Body of pancreas (tissue), 4 donors: ENCODE measurements around the gene CORO1C. TPM values are rescaled to one million over a fixed set of nuclear protein-coding genes. Genes with fewer than 3 reads are reported as not detected.
A peak's percentile ranks its signal among the peaks of the same experiment; 100 is the strongest.

Source experiments
- ATAC-seq: fragments of 150-250 bp; one replicate; pipeline ENCODE4 v1.9.1; 2016
- DNase-seq, 4 donors: peaks; one replicate each; pipeline ENCODE4 v3.0.0-alpha.2; 2019
- H3K27ac ChIP-seq, 4 donors: fragments of 200-600 bp; sonication (generic); 1 replicate in 3 of 4; 2 replicates in 1 of 4; pipeline versions ENCODE4 v1.5.1 to v1.6.1; 2016 to 2019; ENCODE audit warnings: mild to moderate bottlenecking in 1 of 4, mixed read lengths in 1 of 4, moderate library complexity in 1 of 4
- H3K27me3 ChIP-seq, 2 donors: fragments of 200-600 bp; sonication (generic); one replicate each; pipeline ENCODE4 v1.6.0; 2016; ENCODE audit warnings: mild to moderate bottlenecking in 1 of 2
- H3K36me3 ChIP-seq, 2 donors: fragments of 200-600 bp; sonication (generic); replicated peaks in 1 of 2; 2 replicates each; pipeline ENCODE4 v1.5.1; 2016; ENCODE audit warnings: low read depth in 2 of 2; ENCODE audit not compliant: insufficient read depth in 1 of 2
- H3K4me1 ChIP-seq: fragments of 200-600 bp; sonication (generic); one replicate; pipeline ENCODE4 v1.6.0; 2016
- H3K4me3 ChIP-seq, 2 donors: fragments of 200-600 bp; sonication (generic); 1 replicate in 1 of 2; 2 replicates in 1 of 2; pipeline ENCODE4 v1.5.1; 2016 to 2019
- H3K9me3 ChIP-seq, 3 donors: fragments of 200-600 bp; sonication (generic); 1 replicate in 2 of 3; 2 replicates in 1 of 3; pipeline ENCODE4 v1.5.1; 2016
- CTCF ChIP-seq, 7 experiments: fragments of 450-650 bp in 4 of 7; fragments of 200-600 bp in 3 of 7; sonication (generic) in 3 of 7; IDR thresholded peaks; one replicate each; pipeline ENCODE4 v1.5.1; 2016 to 2019; ENCODE audit warnings: antibody characterized with exemption in 7 of 7
- POLR2A ChIP-seq, 3 donors: fragments of 450-650 bp; IDR thresholded peaks; one replicate each; pipeline ENCODE4 v1.6.1; 2016; ENCODE audit warnings: antibody characterized with exemption in 3 of 3, mild to moderate bottlenecking in 2 of 3
- WGBS, 2 donors: methylation state at CpG; one replicate each; pipeline ENCODE4 v1.1.5; 2017; 5-methylcytosine and 5-hydroxymethylcytosine counted together
- intact Hi-C: fragments of 100-400 bp; cut with DNase I; formaldehyde crosslinking; loops from one replicate; pipeline ENCODE4 v1.15.1; 2023
- total RNA-seq, 2 donors: library from RNA; depleted of rRNA; stranded (reverse); fragments of >200 nt; gene quantifications; one replicate each; pipeline ENCODE4 v1.1.0, GENCODE V29; 2016

CORO1C gene
- total RNA-seq, 2 donors from 2014 or later: 26.7 to 27.4 TPM

GRCh38 chr12:108689314-108690190 is 41.8 kb downstream of the CORO1C start:
- ATAC-seq: no peak
- no peak overlapping the region for H3K4me3 ChIP-seq
- peaks cover 42% of the 10 kb centered on the region for H3K4me1 ChIP-seq
- intact Hi-C loops: no loop called here
- no peaks in the 10 kb centered on the region for H3K9me3 ChIP-seq
- no peaks in the 10 kb centered on the region for H3K27me3 ChIP-seq
- H3K36me3 ChIP-seq: no peaks in the 10 kb centered on the region
- peak overlapping the region; percentile 4 to 80 (median 23) for H3K27ac ChIP-seq
- peak in 1 of 4 donors; percentile 48 for DNase-seq
- 31 to 52% methylated on average over 7 of the region's 7 CpGs for WGBS, 2 donors
- no peak for TF ChIP-seq POLR2A (IDR thresholded peaks at IDR 0.05)
- TF ChIP-seq CTCF (IDR thresholded peaks at IDR 0.05): no peak

DNA sequence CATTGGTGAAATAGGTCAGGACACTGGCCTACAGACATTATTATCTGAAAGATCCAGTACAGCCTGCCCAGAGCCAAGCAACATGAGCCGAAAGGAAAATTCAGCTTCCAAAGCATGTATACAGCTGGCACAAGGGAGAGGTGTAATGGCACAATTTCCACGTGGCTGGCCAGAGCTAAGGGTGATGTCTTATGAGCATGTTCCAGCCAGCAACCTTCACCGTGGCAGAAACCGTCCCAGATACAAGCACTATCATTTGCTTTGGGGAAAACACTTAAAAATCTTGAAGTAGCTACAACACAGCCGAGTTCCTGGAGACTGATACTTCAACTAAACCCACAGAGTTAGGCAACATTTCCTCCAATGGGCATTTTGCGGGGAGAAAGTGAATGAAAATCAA is 44.5 kb downstream of the CORO1C start:
- Histone ChIP-seq H3K27me3 (no peaks in the 10 kb centered on the region), H3K9me3 (no peaks in the 10 kb centered on the region), H3K4me3 (no peak overlapping the region), H3K4me1 (peaks cover 35% of the 10 kb centered on the region), H3K36me3 (no peaks in the 10 kb centered on the region), H3K27ac (no peak overlapping the region)
- DNase-seq (no peak), ATAC-seq (no peak)
- TF ChIP-seq CTCF (IDR thresholded peaks at IDR 0.05) (no peak), POLR2A (IDR thresholded peaks at IDR 0.05) (no peak)
- intact Hi-C loops: no loop called here
- 46 to 78% methylated on average over 6 of the region's 6 CpGs for WGBS, 2 donors

DNA sequence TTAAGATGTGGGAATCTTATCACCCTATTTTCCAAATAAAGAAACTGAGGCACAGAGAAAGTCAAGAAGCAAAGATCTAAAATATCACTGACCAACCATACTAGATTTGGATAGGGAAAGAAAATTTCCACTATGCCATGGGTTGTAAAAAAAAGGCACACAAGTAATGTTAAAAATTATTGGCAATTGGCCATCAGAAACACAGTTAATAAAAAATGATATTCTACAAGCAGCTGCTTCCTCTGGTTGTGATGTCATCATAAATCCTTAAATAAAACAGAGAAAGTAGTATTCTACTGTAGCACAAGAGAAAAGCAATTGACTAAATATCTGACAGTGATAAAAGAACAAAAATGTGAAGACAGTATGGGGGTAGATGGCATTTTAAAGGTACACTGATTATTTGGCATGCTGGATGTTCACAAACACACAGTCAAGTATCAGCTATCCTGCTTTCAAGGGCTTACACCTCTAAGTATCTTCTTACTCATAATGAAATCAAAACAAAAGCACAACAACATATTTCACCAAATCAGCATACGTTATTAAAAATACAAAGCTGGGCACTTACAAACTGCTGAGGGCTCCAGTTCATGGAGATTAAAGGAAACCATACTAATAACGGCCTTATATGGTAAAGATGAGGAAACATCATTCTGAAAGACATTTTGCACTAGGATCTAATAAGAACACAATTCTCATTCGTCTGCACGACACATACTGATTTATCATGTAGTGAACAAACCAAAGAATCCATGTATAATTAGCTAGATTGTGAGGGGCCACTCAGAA is 45.7 kb downstream of the CORO1C start:
- H3K4me1 ChIP-seq: peaks cover 24% of the 10 kb centered on the region
- intact Hi-C loops: no loop called here

GRCh38 chr12:108683906-108684556 is 47.3 kb downstream of the CORO1C start:
- intact Hi-C loops: no loop called here
- H3K9me3 ChIP-seq: no peaks in the 10 kb centered on the region
- TF ChIP-seq POLR2A (IDR thresholded peaks at IDR 0.05) (no peak), CTCF (IDR thresholded peaks at IDR 0.05) (no peak)
- H3K27me3 ChIP-seq: no peaks in the 10 kb centered on the region
- H3K4me3 ChIP-seq: no peak overlapping the region
- no peaks in the 10 kb centered on the region for H3K36me3 ChIP-seq
- 91 to 97% methylated on average over 4 of the region's 4 CpGs for WGBS, 2 donors
- ATAC-seq: no peak
- peaks cover 10% of the 10 kb centered on the region for H3K4me1 ChIP-seq
- DNase-seq: no peak
- no peak overlapping the region for H3K27ac ChIP-seq

More for the DNA sequence above, 45.7 kb downstream of the CORO1C start:
- no peak for TF ChIP-seq CTCF (IDR thresholded peaks at IDR 0.05)
- TF ChIP-seq POLR2A (IDR thresholded peaks at IDR 0.05): no peak
- H3K36me3 ChIP-seq: no peaks in the 10 kb centered on the region
- H3K4me3 ChIP-seq: no peak overlapping the region
- H3K27ac ChIP-seq: no peak overlapping the region
- ATAC-seq (no peak), DNase-seq (no peak)
- H3K27me3 ChIP-seq: no peaks in the 10 kb centered on the region
- no peaks in the 10 kb centered on the region for H3K9me3 ChIP-seq
- 79 to 84% methylated on average over 4 of the region's 4 CpGs for WGBS, 2 donors
